Activated CD4-positive, alpha-beta memory T cell treated with anti-CD3 and anti-CD28 coated beads for 36 hours (primary cell): Measurements from ENCODE around the gene ZDHHC14. TPM values are rescaled to one million over a fixed set of nuclear protein-coding genes. Genes with fewer than 3 reads are reported as not detected.

Experiments used
- CTCF ChIA-PET: fragments of 350-600 bp; sonication (Branson Sonifier 250); formaldehyde crosslinking; loops from one replicate; lab custom pipeline; 2021; ENCODE audit warnings: antibody characterized with exemption, inconsistent platforms; lab: Charles Lee
- POLR2A ChIA-PET: fragments of 350-600 bp; sonication (Branson Sonifier 250); formaldehyde crosslinking; loops from one replicate; lab custom pipeline; 2021; ENCODE audit warnings: antibody characterized with exemption; lab: Charles Lee
- DNase-seq: peaks from one replicate; pipeline ENCODE4 v3.0.0-alpha.2; 2020
- H3K27ac Mint-ChIP-seq: one replicate; pipeline ENCODE4 v1.8.0; 2021; ENCODE audit warnings: mixed read lengths
- H3K27me3 Mint-ChIP-seq: one replicate; pipeline ENCODE4 v1.8.0; 2021; ENCODE audit warnings: mixed read lengths
- H3K36me3 Mint-ChIP-seq: one replicate; pipeline ENCODE4 v1.8.0; 2021; ENCODE audit warnings: mixed read lengths
- H3K4me1 Mint-ChIP-seq: one replicate; pipeline ENCODE4 v1.8.0; 2021; ENCODE audit warnings: low read depth, mixed read lengths
- H3K4me3 Mint-ChIP-seq: one replicate; pipeline ENCODE4 v1.8.0; 2021; ENCODE audit warnings: mild to moderate bottlenecking, mixed read lengths
- H3K9me3 Mint-ChIP-seq: one replicate; pipeline ENCODE4 v1.8.0; 2021; ENCODE audit warnings: mixed read lengths
- intact Hi-C: fragments of 100-400 bp; cut with micrococcal nuclease; formaldehyde crosslinking; loops from one replicate; pipeline ENCODE4 v1.15.1; 2023
- total RNA-seq, 2 experiments: library from RNA; stranded (reverse); gene quantifications; one replicate each; pipeline ENCODE4 v1.2.3, GENCODE V29; 2021

ZDHHC14 gene
- total RNA-seq, 2 experiments from 2014 or later, result 1.4 to 2.0 TPM

GRCh38 chr6:157652601-157653363, 271.8 kb downstream of the ZDHHC14 start:
- intact Hi-C loops, result no loop called here
- no peaks in the 10 kb centered on the region for H3K36me3 Mint-ChIP-seq
- ChIA-PET POLR2A (no interaction called here), CTCF (no interaction called here)
- no peak overlapping the region for H3K4me3 Mint-ChIP-seq
- H3K27me3 Mint-ChIP-seq, result no peaks in the 10 kb centered on the region
- no peak for DNase-seq
- peaks cover 2% of the 10 kb centered on the region for H3K4me1 Mint-ChIP-seq
- H3K9me3 Mint-ChIP-seq, result no peaks in the 10 kb centered on the region
- no peak overlapping the region for H3K27ac Mint-ChIP-seq

GRCh38 chr6:157653521-157653920, 272.5 kb downstream of the ZDHHC14 start:
- no peaks in the 10 kb centered on the region for H3K9me3 Mint-ChIP-seq
- DNase-seq, result no peak
- H3K27me3 Mint-ChIP-seq, result no peaks in the 10 kb centered on the region
- H3K4me1 Mint-ChIP-seq, result no peaks in the 10 kb centered on the region
- H3K36me3 Mint-ChIP-seq, result no peaks in the 10 kb centered on the region
- ChIA-PET POLR2A (no interaction called here), CTCF (no interaction called here)
- no peak overlapping the region for H3K4me3 Mint-ChIP-seq
- H3K27ac Mint-ChIP-seq, result no peak overlapping the region
- intact Hi-C loops, result no loop called here

GRCh38 chr6:157655139-157655538, 274.1 kb downstream of the ZDHHC14 start:
- no peak for DNase-seq
- intact Hi-C loops, result no loop called here
- POLR2A ChIA-PET, result no interaction called here
- no peaks in the 10 kb centered on the region for H3K4me1 Mint-ChIP-seq
- no peaks in the 10 kb centered on the region for H3K27me3 Mint-ChIP-seq
- no peaks in the 10 kb centered on the region for H3K36me3 Mint-ChIP-seq
- no peak overlapping the region for H3K4me3 Mint-ChIP-seq
- H3K27ac Mint-ChIP-seq, result no peak overlapping the region
- CTCF ChIA-PET, result interaction anchor here (1.6 kb wide), 1 partner anchor 11 kb away, joined by 6 read pairs; no protein-coding TSS in a partner anchor
- H3K9me3 Mint-ChIP-seq, result no peaks in the 10 kb centered on the region

GRCh38 chr6:157656437-157656997, 275.5 kb downstream of the ZDHHC14 start:
- H3K4me3 Mint-ChIP-seq, result no peak overlapping the region
- no peaks in the 10 kb centered on the region for H3K27me3 Mint-ChIP-seq
- H3K27ac Mint-ChIP-seq, result no peak overlapping the region
- POLR2A ChIA-PET, result no interaction called here
- no peak for DNase-seq
- H3K4me1 Mint-ChIP-seq, result no peaks in the 10 kb centered on the region
- CTCF ChIA-PET, result interaction anchor here (2.0 kb wide), 1 partner anchor 13 kb away, joined by 9 read pairs; no protein-coding TSS in a partner anchor
- intact Hi-C loops, result no loop called here
- H3K36me3 Mint-ChIP-seq, result no peaks in the 10 kb centered on the region
- no peaks in the 10 kb centered on the region for H3K9me3 Mint-ChIP-seq

- Mint-ChIP-seq H3K9me3 (no peaks in the 10 kb centered on the region), H3K27ac (no peak overlapping the region), H3K36me3 (no peaks in the 10 kb centered on the region), H3K27me3 (no peaks in the 10 kb centered on the region), H3K4me3 (no peak overlapping the region), H3K4me1 (no peaks in the 10 kb centered on the region)
- POLR2A ChIA-PET, result no interaction called here
- CTCF ChIA-PET, result interaction anchor here (1.3 to 2.0 kb wide), 2 partner anchors 9 to 11 kb away, joined by 6 to 9 read pairs; no protein-coding TSS in a partner anchor
- intact Hi-C loops, result no loop called here
- no peak for DNase-seq
These were observed 276.8 kb downstream of the ZDHHC14 start for GRCh38 chr6:157657754-157658153.

- H3K36me3 Mint-ChIP-seq, result no peaks in the 10 kb centered on the region
- no peaks in the 10 kb centered on the region for H3K27me3 Mint-ChIP-seq
- CTCF ChIA-PET, result interaction anchor here (1.3 to 2.0 kb wide), 2 partner anchors 8 to 11 kb away, joined by 6 to 9 read pairs; no protein-coding TSS in a partner anchor
- H3K4me3 Mint-ChIP-seq, result no peak overlapping the region
- DNase-seq, result no peak
- intact Hi-C loops, result no loop called here
- POLR2A ChIA-PET, result no interaction called here
- H3K27ac Mint-ChIP-seq, result no peak overlapping the region
- H3K9me3 Mint-ChIP-seq, result no peaks in the 10 kb centered on the region
- H3K4me1 Mint-ChIP-seq, result no peaks in the 10 kb centered on the region
These were observed 277.3 kb downstream of the ZDHHC14 start for GRCh38 chr6:157658301-157658700.

- no peaks in the 10 kb centered on the region for H3K9me3 Mint-ChIP-seq
- no peak for DNase-seq
- no peaks in the 10 kb centered on the region for H3K4me1 Mint-ChIP-seq
- no peak overlapping the region for H3K27ac Mint-ChIP-seq
- H3K27me3 Mint-ChIP-seq, result no peaks in the 10 kb centered on the region
- ChIA-PET POLR2A (no interaction called here), CTCF (no interaction called here)
- no peak overlapping the region for H3K4me3 Mint-ChIP-seq
- H3K36me3 Mint-ChIP-seq, result no peaks in the 10 kb centered on the region
- intact Hi-C loops, result no loop called here
These were observed 278.7 kb downstream of the ZDHHC14 start for GRCh38 chr6:157659536-157660271.

- CTCF ChIA-PET, result interaction anchor here (1.0 kb wide), 1 partner anchor 337 kb away, joined by 3 read pairs; the partner anchor contains the start of gene TMEM242
- POLR2A ChIA-PET, result no interaction called here
- no peaks in the 10 kb centered on the region for H3K4me1 Mint-ChIP-seq
- no peaks in the 10 kb centered on the region for H3K27me3 Mint-ChIP-seq
- no peak for DNase-seq
- H3K36me3 Mint-ChIP-seq, result no peaks in the 10 kb centered on the region
- intact Hi-C loops, result no loop called here
- no peaks in the 10 kb centered on the region for H3K9me3 Mint-ChIP-seq
- no peak overlapping the region for H3K4me3 Mint-ChIP-seq
- no peak overlapping the region for H3K27ac Mint-ChIP-seq
These were observed 279.4 kb downstream of the ZDHHC14 start for GRCh38 chr6:157660414-157660813.

- intact Hi-C loops, result no loop called here
- H3K36me3 Mint-ChIP-seq, result no peaks in the 10 kb centered on the region
- POLR2A ChIA-PET, result no interaction called here
These were observed 280.7 kb downstream of the ZDHHC14 start for GRCh38 chr6:157661652-157662051.

GRCh38 chr6:157663261-157663660, 282.3 kb downstream of the ZDHHC14 start:
- Mint-ChIP-seq H3K4me3 (no peak overlapping the region), H3K4me1 (peaks cover 11% of the 10 kb centered on the region), H3K27ac (no peak overlapping the region), H3K27me3 (peaks cover 2% of the 10 kb centered on the region), H3K36me3 (no peaks in the 10 kb centered on the region), H3K9me3 (no peaks in the 10 kb centered on the region)
- CTCF ChIA-PET, result interaction anchor here (1.8 kb wide), 1 partner anchor 349 kb away, joined by 6 read pairs; no protein-coding TSS in a partner anchor
- intact Hi-C loops, result no loop called here
- POLR2A ChIA-PET, result no interaction called here
- DNase-seq, result no peak

More at GRCh38 chr6:157661652-157662051, 280.7 kb downstream of the ZDHHC14 start:
- CTCF ChIA-PET, result interaction anchor here (0.6 kb wide), 1 partner anchor 290 kb away, joined by 3 read pairs; no protein-coding TSS in a partner anchor
- Mint-ChIP-seq H3K4me1 (no peaks in the 10 kb centered on the region), H3K9me3 (no peaks in the 10 kb centered on the region), H3K27me3 (no peaks in the 10 kb centered on the region), H3K27ac (no peak overlapping the region), H3K4me3 (no peak overlapping the region)
- DNase-seq, result no peak

GRCh38 chr6:157665180-157665579, 284.2 kb downstream of the ZDHHC14 start:
- Mint-ChIP-seq H3K4me3 (no peak overlapping the region), H3K36me3 (no peaks in the 10 kb centered on the region), H3K27ac (no peak overlapping the region), H3K9me3 (no peaks in the 10 kb centered on the region), H3K4me1 (peaks cover 13% of the 10 kb centered on the region), H3K27me3 (peaks cover 4% of the 10 kb centered on the region)
- ChIA-PET POLR2A (no interaction called here), CTCF (interaction anchor here (0.6 to 7.4 kb wide), 4 partner anchors 143 to 350 kb away, joined by 3 to 66 read pairs (median 20); partner anchors contain the start of gene TMEM242)
- DNase-seq, result no peak
- intact Hi-C loops, result loop anchor here (5.0 kb wide), 3 partner anchors 92 to 283 kb away; partner anchors contain the start of gene ZDHHC14

- peaks cover 13% of the 10 kb centered on the region for H3K4me1 Mint-ChIP-seq
- ChIA-PET POLR2A (no interaction called here), CTCF (interaction anchor here (0.6 to 7.4 kb wide), 30 partner anchors 9 to 633 kb away, joined by 3 to 66 read pairs (median 4); partner anchors contain the start of gene TMEM242)
- no peaks in the 10 kb centered on the region for H3K36me3 Mint-ChIP-seq
- H3K4me3 Mint-ChIP-seq, result no peak overlapping the region
- H3K27me3 Mint-ChIP-seq, result peaks cover 7% of the 10 kb centered on the region
- intact Hi-C loops, result loop anchor here (1.0 to 5.0 kb wide), 4 partner anchors 91 to 352 kb away; partner anchors contain the start of gene ZDHHC14
- H3K27ac Mint-ChIP-seq, result no peak overlapping the region
- H3K9me3 Mint-ChIP-seq, result no peaks in the 10 kb centered on the region
- no peak for DNase-seq
These were observed 285.7 kb downstream of the ZDHHC14 start for GRCh38 chr6:157666729-157667128.
